ENCODE results near the gene UXS1. TPM values are rescaled to one million over a fixed set of nuclear protein-coding genes. Genes with fewer than 3 reads are reported as not detected.

Gene UXS1
- total RNA-seq, 1 experiment from 2014 or later, result 49.1 TPM

DNA sequence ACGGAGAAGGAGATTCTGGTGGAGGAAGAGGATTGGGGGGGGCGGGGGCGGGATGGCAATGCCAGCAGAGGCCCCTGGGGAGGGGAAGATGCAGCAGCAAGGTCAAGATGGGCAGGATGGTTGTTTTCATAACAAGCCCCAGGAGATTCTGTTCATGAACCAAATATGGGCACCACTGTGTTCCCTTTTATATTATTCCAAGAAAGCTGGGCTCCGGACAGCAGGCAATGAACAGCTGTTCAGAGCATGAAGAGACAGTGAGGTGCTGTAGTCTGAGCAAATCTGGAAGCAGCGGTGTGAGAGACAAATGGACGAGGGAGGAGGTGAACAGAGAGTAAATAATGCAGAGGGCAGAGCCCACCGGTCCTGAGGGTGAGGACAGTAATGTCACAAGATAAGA is 20.0 kb downstream of the UXS1 start:
- Histone ChIP-seq H3K27ac (ENCODE audit: low read length) (no peak overlapping the region), H3K9ac (ENCODE audit: low read length) (no peak overlapping the region), H3K79me2 (ENCODE audit: low read length) (peaks cover 56% of the 10 kb centered on the region), H3F3A (ENCODE audit: low read length, unreplicated experiment) (no peaks in the 10 kb centered on the region), H3K4me3 (ENCODE audit: low read length) (no peak overlapping the region), H3K27me3 (ENCODE audit: low read length) (no peaks in the 10 kb centered on the region), H3K4me2 (ENCODE audit: low read length) (no peak overlapping the region), H3K36me3 (ENCODE audit: low read depth, low read length) (no peaks in the 10 kb centered on the region), H2AFZ (ENCODE audit: low read length) (no peak overlapping the region), H3K4me1 (ENCODE audit: insufficient read depth, low read length) (peaks cover 12% of the 10 kb centered on the region), H4K20me1 (ENCODE audit: low read length) (peaks cover 3% of the 10 kb centered on the region; the same call in 1 of the 2 replicates), H3K9me3 (ENCODE audit: low read length) (no peaks in the 10 kb centered on the region), H3K9me2 (replicated peaks; ENCODE audit: low read length) (no peaks in the 10 kb centered on the region)
- DNase-seq (no peak), ATAC-seq (no peak)
- POLR2A ChIA-PET (ENCODE audit: unreplicated experiment), result no interaction called here
- TF ChIP-seq EZH2 (IDR thresholded peaks at IDR 0.05; ENCODE audit: low read length, unreplicated experiment) (no peak), CTCF (conservative IDR thresholded peaks at IDR 0.05; ENCODE audit: low read depth, low read length) (no peak), EZH2phosphoT487 (IDR thresholded peaks at IDR 0.05; ENCODE audit: borderline replicate concordance, low read length) (no peak)
- CTCF ChIA-PET, result no interaction called here
- intact Hi-C loops (cut with micrococcal nuclease), result no loop called here
- BruUV-seq (replicated peaks), result no TSS peak

DNA sequence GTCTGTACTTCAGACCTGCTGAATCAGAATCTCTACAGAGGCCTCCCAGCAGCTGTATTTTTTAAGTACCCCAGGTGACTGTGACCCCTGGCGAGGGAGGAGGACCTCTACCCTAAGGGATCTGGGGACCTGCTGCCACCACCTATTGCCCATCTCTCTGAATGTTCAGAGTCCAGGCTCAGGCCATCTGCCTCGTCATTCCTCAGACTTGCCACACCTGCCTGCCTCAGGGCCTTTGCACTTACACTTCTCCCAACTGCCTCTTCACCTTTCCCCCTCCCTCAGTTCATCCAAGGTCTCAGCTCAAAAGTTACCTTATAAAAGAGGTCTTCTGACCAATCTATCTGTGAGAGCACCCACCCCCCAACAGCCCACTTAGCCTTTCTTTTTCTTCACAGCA is 21.5 kb downstream of the UXS1 start:
- ATAC-seq (no peak), DNase-seq (no peak)
- no peak overlapping the region for H3K4me2 ChIP-seq (ENCODE audit: low read length)
- no peaks in the 10 kb centered on the region for H3K27me3 ChIP-seq (ENCODE audit: low read length)
- peaks cover 54% of the 10 kb centered on the region for H3K79me2 ChIP-seq (ENCODE audit: low read length)
- ChIA-PET POLR2A (ENCODE audit: unreplicated experiment) (no interaction called here), CTCF (no interaction called here)
- H4K20me1 ChIP-seq (ENCODE audit: low read length), result no peaks in the 10 kb centered on the region
- no TSS peak for BruUV-seq (replicated peaks)
- no peak overlapping the region for H3K4me3 ChIP-seq (ENCODE audit: low read length)
- TF ChIP-seq EZH2 (IDR thresholded peaks at IDR 0.05; ENCODE audit: low read length, unreplicated experiment) (no peak), EZH2phosphoT487 (IDR thresholded peaks at IDR 0.05; ENCODE audit: borderline replicate concordance, low read length) (no peak)
- no peaks in the 10 kb centered on the region for H3K36me3 ChIP-seq (ENCODE audit: low read depth, low read length)
- H3K9ac ChIP-seq (ENCODE audit: low read length), result no peak overlapping the region
- peaks cover 24% of the 10 kb centered on the region for H3K4me1 ChIP-seq (ENCODE audit: insufficient read depth, low read length)
- no peak overlapping the region for H2AFZ ChIP-seq (ENCODE audit: low read length)
- no peak overlapping the region for H3K27ac ChIP-seq (ENCODE audit: low read length)
- no peaks in the 10 kb centered on the region for H3K9me2 ChIP-seq (replicated peaks; ENCODE audit: low read length)
- no peaks in the 10 kb centered on the region for H3F3A ChIP-seq (ENCODE audit: low read length, unreplicated experiment)
- H3K9me3 ChIP-seq (ENCODE audit: low read length), result no peaks in the 10 kb centered on the region
- intact Hi-C loops (cut with micrococcal nuclease), result no loop called here

GRCh38 chr2:106168657-106169056 is 25.4 kb downstream of the UXS1 start:
- H3F3A ChIP-seq (ENCODE audit: low read length, unreplicated experiment), result no peaks in the 10 kb centered on the region
- DNase-seq, result peak; percentile 66
- no peaks in the 10 kb centered on the region for H4K20me1 ChIP-seq (ENCODE audit: low read length)
- POLR2A ChIA-PET (ENCODE audit: unreplicated experiment), result no interaction called here
- H3K9me3 ChIP-seq (ENCODE audit: low read length), result no peaks in the 10 kb centered on the region
- peak; percentile 88 for ATAC-seq
- peak overlapping the region; percentile 25; the same call in 1 of the 2 replicates for H3K9ac ChIP-seq (ENCODE audit: low read length)
- peak overlapping the region; percentile 79 for H3K27ac ChIP-seq (ENCODE audit: low read length)
- H3K36me3 ChIP-seq (ENCODE audit: low read depth, low read length), result no peaks in the 10 kb centered on the region
- H3K79me2 ChIP-seq (ENCODE audit: low read length), result peaks cover 76% of the 10 kb centered on the region
- H3K4me3 ChIP-seq (ENCODE audit: low read length), result no peak overlapping the region
- peak overlapping the region; percentile 69 for H3K4me2 ChIP-seq (ENCODE audit: low read length)
- CTCF ChIA-PET, result no interaction called here
- no peak overlapping the region for H2AFZ ChIP-seq (ENCODE audit: low read length)
- H3K27me3 ChIP-seq (ENCODE audit: low read length), result no peaks in the 10 kb centered on the region
- intact Hi-C loops (cut with micrococcal nuclease), result loop anchor here (1.0 kb wide), 1 partner anchor 22 kb away; no protein-coding TSS in a partner anchor
- H3K4me1 ChIP-seq (ENCODE audit: insufficient read depth, low read length), result peaks cover 30% of the 10 kb centered on the region
- no peaks in the 10 kb centered on the region for H3K9me2 ChIP-seq (replicated peaks; ENCODE audit: low read length)
- no TSS peak for BruUV-seq (replicated peaks)
- no peak for TF ChIP-seq CTCF (conservative IDR thresholded peaks at IDR 0.05; ENCODE audit: low read depth, low read length)
- no peak for TF ChIP-seq EZH2 (IDR thresholded peaks at IDR 0.05; ENCODE audit: low read length, unreplicated experiment)
- TF ChIP-seq EZH2phosphoT487 (IDR thresholded peaks at IDR 0.05; ENCODE audit: borderline replicate concordance, low read length), result no peak
